PFSK-1 (cell line): ENCODE measurements around the gene TMIGD1.

Experiments
- FOXP2 ChIP-seq: optimal IDR thresholded peaks from 2 replicates; pipeline ENCODE3; 2011; ENCODE audit warnings: borderline replicate concordance, control low read depth, inconsistent platforms; ENCODE audit not compliant: insufficient read depth; ENCODE audit errors: extremely low read length, extremely low read depth
- POLR2AphosphoS5 ChIP-seq: IDR thresholded peaks from 2 replicates; pipeline ENCODE4 v1.6.1; 2012; ENCODE audit warnings: low read depth, mild to moderate bottlenecking, control low read depth, low read length, moderate library complexity
- SIN3A ChIP-seq: IDR thresholded peaks from 2 replicates; pipeline ENCODE4 v1.6.1; 2012; ENCODE audit warnings: mild to moderate bottlenecking, low read length, moderate library complexity, borderline replicate concordance; ENCODE audit not compliant: insufficient read depth
- TAF1 ChIP-seq: IDR thresholded peaks from 2 replicates; pipeline ENCODE4 v1.6.1; 2012; ENCODE audit warnings: low read length, control low read depth, borderline replicate concordance; ENCODE audit not compliant: insufficient read depth
- TF ChIP-seq, protein P1 (sequence below), 2 experiments: IDR thresholded peaks; 2 replicates each; pipeline versions ENCODE4 v1.6.1 to v1.8.0; 2011 to 2012; ENCODE audit warnings: low read depth in 2 of 2, low read length in 2 of 2, control low read depth in 1 of 2, inconsistent platforms in 1 of 2, mild to moderate bottlenecking in 1 of 2, moderate library complexity in 1 of 2; ENCODE audit not compliant: insufficient read depth in 1 of 2

DNA sequence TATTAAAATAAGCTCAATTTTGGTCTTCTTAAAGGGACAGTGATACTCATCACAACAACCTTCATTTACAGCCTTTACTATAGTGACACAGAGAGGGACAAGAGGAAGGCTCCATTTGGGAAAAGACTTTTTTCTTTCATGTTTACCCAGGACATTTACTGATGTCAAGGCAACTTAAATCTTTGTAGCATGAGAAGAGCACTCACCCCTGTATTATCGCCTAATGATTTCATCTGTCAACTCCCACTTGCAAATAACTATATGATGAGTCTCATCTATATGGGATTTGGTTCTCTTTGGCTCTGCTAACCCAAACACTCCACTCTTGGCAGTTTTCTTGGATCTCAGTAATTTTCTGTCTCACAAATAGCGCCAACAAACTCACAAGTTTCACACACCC lies 66.2 kb downstream of the TMIGD1 start:
- TF ChIP-seq POLR2AphosphoS5 (no peak), TAF1 (no peak), FOXP2 (no peak), SIN3A (no peak)
- TF ChIP-seq, protein P1, sequence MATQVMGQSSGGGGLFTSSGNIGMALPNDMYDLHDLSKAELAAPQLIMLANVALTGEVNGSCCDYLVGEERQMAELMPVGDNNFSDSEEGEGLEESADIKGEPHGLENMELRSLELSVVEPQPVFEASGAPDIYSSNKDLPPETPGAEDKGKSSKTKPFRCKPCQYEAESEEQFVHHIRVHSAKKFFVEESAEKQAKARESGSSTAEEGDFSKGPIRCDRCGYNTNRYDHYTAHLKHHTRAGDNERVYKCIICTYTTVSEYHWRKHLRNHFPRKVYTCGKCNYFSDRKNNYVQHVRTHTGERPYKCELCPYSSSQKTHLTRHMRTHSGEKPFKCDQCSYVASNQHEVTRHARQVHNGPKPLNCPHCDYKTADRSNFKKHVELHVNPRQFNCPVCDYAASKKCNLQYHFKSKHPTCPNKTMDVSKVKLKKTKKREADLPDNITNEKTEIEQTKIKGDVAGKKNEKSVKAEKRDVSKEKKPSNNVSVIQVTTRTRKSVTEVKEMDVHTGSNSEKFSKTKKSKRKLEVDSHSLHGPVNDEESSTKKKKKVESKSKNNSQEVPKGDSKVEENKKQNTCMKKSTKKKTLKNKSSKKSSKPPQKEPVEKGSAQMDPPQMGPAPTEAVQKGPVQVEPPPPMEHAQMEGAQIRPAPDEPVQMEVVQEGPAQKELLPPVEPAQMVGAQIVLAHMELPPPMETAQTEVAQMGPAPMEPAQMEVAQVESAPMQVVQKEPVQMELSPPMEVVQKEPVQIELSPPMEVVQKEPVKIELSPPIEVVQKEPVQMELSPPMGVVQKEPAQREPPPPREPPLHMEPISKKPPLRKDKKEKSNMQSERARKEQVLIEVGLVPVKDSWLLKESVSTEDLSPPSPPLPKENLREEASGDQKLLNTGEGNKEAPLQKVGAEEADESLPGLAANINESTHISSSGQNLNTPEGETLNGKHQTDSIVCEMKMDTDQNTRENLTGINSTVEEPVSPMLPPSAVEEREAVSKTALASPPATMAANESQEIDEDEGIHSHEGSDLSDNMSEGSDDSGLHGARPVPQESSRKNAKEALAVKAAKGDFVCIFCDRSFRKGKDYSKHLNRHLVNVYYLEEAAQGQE (IDR thresholded peaks at IDR 0.05; ENCODE audit: insufficient read depth in 1 of 2, low read depth in 2 of 2, low read length in 2 of 2), result no peak
